NB4 (cell line): ENCODE data around the gene BLACAT1.

Experiments
- MYC ChIP-seq: IDR thresholded peaks from 2 replicates; pipeline ENCODE4 v1.6.1; 2011; ENCODE audit warnings: low read depth, low read length
- POLR2A ChIP-seq: IDR thresholded peaks from 2 replicates; pipeline ENCODE4 v1.6.1; 2011; ENCODE audit warnings: mild to moderate bottlenecking; ENCODE audit not compliant: insufficient read length; ENCODE audit errors: extremely low read depth
- TF ChIP-seq, protein P1 (sequence below): IDR thresholded peaks from one replicate; pipeline ENCODE4 v1.5.1; 2012; ENCODE audit warnings: low read depth, low read length

- TF ChIP-seq, protein P1, sequence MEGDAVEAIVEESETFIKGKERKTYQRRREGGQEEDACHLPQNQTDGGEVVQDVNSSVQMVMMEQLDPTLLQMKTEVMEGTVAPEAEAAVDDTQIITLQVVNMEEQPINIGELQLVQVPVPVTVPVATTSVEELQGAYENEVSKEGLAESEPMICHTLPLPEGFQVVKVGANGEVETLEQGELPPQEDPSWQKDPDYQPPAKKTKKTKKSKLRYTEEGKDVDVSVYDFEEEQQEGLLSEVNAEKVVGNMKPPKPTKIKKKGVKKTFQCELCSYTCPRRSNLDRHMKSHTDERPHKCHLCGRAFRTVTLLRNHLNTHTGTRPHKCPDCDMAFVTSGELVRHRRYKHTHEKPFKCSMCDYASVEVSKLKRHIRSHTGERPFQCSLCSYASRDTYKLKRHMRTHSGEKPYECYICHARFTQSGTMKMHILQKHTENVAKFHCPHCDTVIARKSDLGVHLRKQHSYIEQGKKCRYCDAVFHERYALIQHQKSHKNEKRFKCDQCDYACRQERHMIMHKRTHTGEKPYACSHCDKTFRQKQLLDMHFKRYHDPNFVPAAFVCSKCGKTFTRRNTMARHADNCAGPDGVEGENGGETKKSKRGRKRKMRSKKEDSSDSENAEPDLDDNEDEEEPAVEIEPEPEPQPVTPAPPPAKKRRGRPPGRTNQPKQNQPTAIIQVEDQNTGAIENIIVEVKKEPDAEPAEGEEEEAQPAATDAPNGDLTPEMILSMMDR, result no peak
- no peak for TF ChIP-seq POLR2A
- TF ChIP-seq MYC, result no peak
These were observed 12.1 kb downstream of the BLACAT1 start for GRCh38 chr1:205443585-205444299.
